PC-3 (cell line): Measurements from ENCODE around the gene DDX52. TPM values are rescaled to one million over a fixed set of nuclear protein-coding genes. Genes with fewer than 3 reads are reported as not detected.
A peak's percentile ranks its signal among the peaks of the same experiment; 100 is the strongest.

ENCODE experiments used
- ATAC-seq: fragments of 200-7000 bp; cut with Tn5 transposase; 2 replicates; pipeline ENCODE4 v1.9.1; 2020; ENCODE audit warnings: mild to moderate bottlenecking, moderate library complexity
- BruUV-seq: library from RNA; stranded (reverse); fragments of 400-500 nt; replicated peaks from 2 replicates; lab custom pipeline; 2021; lab: Mats Ljungman, UMichigan
- CTCF ChIA-PET: fragments of 300-600 bp; sonication (Branson Sonifier 250); formaldehyde crosslinking; loops from one replicate; lab custom pipeline; 2022; ENCODE audit warnings: antibody characterized with exemption; lab: Charles Lee
- POLR2A ChIA-PET: fragments of 300-600 bp; sonication (Branson Sonifier 250); formaldehyde crosslinking; loops from one replicate; lab custom pipeline; 2022; ENCODE audit warnings: antibody characterized with exemption; ENCODE audit not compliant: unreplicated experiment; lab: Charles Lee
- DNase-seq: peaks from one replicate; pipeline ENCODE4 v3.0.0-alpha.2; 2015
- H2AFZ ChIP-seq: fragments of 300-600 bp; sonication (generic); 2 replicates; pipeline ENCODE4 v1.6.0; 2016; ENCODE audit warnings: antibody characterized with exemption, low read length
- H3F3A ChIP-seq: fragments of 300-600 bp; sonication (generic); one replicate; pipeline ENCODE4 v1.6.0; 2017; ENCODE audit warnings: antibody characterized with exemption, low read length, control low read depth, mild to moderate bottlenecking; ENCODE audit not compliant: unreplicated experiment
- H3K27ac ChIP-seq: fragments of 300-600 bp; sonication (generic); 2 replicates; pipeline ENCODE4 v1.5.1; 2016; ENCODE audit warnings: mild to moderate bottlenecking, low read length
- H3K27me3 ChIP-seq: fragments of 300-600 bp; sonication (generic); 2 replicates; pipeline ENCODE4 v1.6.1; 2016; ENCODE audit warnings: low read length, mixed read lengths
- H3K36me3 ChIP-seq: fragments of 300-600 bp; sonication (generic); 2 replicates; pipeline ENCODE4 v1.6.1; 2016; ENCODE audit warnings: low read depth, mixed run types, low read length, mixed read lengths
- H3K4me1 ChIP-seq: fragments of 300-600 bp; sonication (generic); 2 replicates; pipeline ENCODE4 v1.5.1; 2016; ENCODE audit warnings: low read length; ENCODE audit not compliant: insufficient read depth
- H3K4me2 ChIP-seq: fragments of 300-600 bp; sonication (generic); 2 replicates; pipeline ENCODE4 v1.6.0; 2016; ENCODE audit warnings: low read length
- H3K4me3 ChIP-seq: fragments of 300-600 bp; sonication (generic); 2 replicates; pipeline ENCODE4 v1.5.1; 2016; ENCODE audit warnings: mild to moderate bottlenecking, low read length, mixed read lengths
- H3K79me2 ChIP-seq: fragments of 300-600 bp; sonication (generic); 2 replicates; pipeline ENCODE4 v1.6.1; 2017; ENCODE audit warnings: low read length, mixed read lengths
- H3K9ac ChIP-seq: fragments of 300-600 bp; sonication (generic); 2 replicates; pipeline ENCODE4 v1.6.0; 2016; ENCODE audit warnings: mild to moderate bottlenecking, low read length
- H3K9me2 ChIP-seq: fragments of 300-600 bp; sonication (generic); replicated peaks from 2 replicates; pipeline ENCODE4 v1.6.1; 2016; ENCODE audit warnings: mixed run types, low read length, mixed read lengths
- H3K9me3 ChIP-seq: fragments of 300-600 bp; sonication (generic); 2 replicates; pipeline ENCODE4 v1.6.1; 2016; ENCODE audit warnings: low read length, mixed read lengths
- H4K20me1 ChIP-seq: fragments of 300-600 bp; sonication (generic); 2 replicates; pipeline ENCODE4 v1.6.1; 2016; ENCODE audit warnings: low read length, mixed read lengths
- EZH2 ChIP-seq: fragments of 300-600 bp; sonication (generic); IDR thresholded peaks from one replicate; pipeline ENCODE4 v1.6.1; 2017; ENCODE audit warnings: antibody characterized with exemption, mild to moderate bottlenecking, low read length; ENCODE audit not compliant: unreplicated experiment
- EZH2phosphoT487 ChIP-seq: fragments of 300-600 bp; sonication (generic); IDR thresholded peaks from 2 replicates; pipeline ENCODE4 v1.6.1; 2018; ENCODE audit warnings: mild to moderate bottlenecking, antibody characterized with exemption, low read length, borderline replicate concordance
- intact Hi-C: fragments of 100-400 bp; cut with micrococcal nuclease; formaldehyde crosslinking; loops from 2 replicates; pipeline ENCODE4 v1.9.0; 2023
- total RNA-seq: library from RNA; depleted of rRNA; stranded (reverse); fragments of >200 nt; gene quantifications from 2 replicates; pipeline ENCODE4 v1.2.3, GENCODE V29; 2014
- TF ChIP-seq, protein P1 (sequence below): fragments of 300-600 bp; sonication (generic); conservative IDR thresholded peaks from 2 replicates; pipeline ENCODE4 v1.5.1; 2017; ENCODE audit warnings: antibody characterized with exemption, low read depth, mild to moderate bottlenecking, low read length

DDX52 gene
- total RNA-seq, 1 experiment from 2014 or later, result 12.5 TPM

DNA sequence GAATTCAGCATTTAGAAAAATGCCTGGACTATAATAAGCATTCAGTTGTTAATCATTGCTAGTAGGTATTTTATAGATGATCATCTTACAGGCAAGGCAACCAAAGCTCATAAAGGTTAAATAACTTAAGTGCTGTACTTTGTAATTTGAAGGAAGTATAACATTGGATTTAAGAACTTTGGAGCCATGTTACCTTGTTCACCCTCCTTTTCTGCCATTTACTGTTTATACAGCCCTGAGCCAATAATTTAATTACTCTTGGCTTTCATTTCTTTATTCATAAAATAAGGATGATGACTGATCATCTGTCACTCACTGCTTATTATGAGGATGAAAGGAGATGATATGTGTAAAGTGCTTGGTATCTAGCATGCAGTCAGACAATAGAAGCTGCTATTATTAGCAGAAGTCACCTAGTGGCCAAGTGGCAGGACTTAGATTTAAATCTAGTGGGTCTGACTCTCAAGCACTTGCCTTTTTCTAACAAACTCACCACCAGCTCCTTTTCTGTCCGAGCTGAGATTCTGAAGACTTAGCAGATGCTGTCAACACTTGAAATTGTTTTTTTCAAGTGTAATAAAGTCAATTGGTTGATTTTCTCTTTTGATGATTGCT is 18.3 kb upstream of the DDX52 start:
- POLR2A ChIA-PET, result no interaction called here
- H3K36me3 ChIP-seq, result no peaks in the 10 kb centered on the region

GRCh38 chr17:37659925-37660324 is 16.7 kb upstream of the DDX52 start:
- TF ChIP-seq EZH2phosphoT487 (no peak), EZH2 (no peak)
- TF ChIP-seq, protein P1, sequence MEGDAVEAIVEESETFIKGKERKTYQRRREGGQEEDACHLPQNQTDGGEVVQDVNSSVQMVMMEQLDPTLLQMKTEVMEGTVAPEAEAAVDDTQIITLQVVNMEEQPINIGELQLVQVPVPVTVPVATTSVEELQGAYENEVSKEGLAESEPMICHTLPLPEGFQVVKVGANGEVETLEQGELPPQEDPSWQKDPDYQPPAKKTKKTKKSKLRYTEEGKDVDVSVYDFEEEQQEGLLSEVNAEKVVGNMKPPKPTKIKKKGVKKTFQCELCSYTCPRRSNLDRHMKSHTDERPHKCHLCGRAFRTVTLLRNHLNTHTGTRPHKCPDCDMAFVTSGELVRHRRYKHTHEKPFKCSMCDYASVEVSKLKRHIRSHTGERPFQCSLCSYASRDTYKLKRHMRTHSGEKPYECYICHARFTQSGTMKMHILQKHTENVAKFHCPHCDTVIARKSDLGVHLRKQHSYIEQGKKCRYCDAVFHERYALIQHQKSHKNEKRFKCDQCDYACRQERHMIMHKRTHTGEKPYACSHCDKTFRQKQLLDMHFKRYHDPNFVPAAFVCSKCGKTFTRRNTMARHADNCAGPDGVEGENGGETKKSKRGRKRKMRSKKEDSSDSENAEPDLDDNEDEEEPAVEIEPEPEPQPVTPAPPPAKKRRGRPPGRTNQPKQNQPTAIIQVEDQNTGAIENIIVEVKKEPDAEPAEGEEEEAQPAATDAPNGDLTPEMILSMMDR, result no peak
- no peak overlapping the region for H3K27ac ChIP-seq
- intact Hi-C loops, result no loop called here
- no peaks in the 10 kb centered on the region for H3K36me3 ChIP-seq
- H2AFZ ChIP-seq, result no peak overlapping the region
- H3K4me3 ChIP-seq, result no peak overlapping the region
- no peaks in the 10 kb centered on the region for H3K4me1 ChIP-seq
- H3F3A ChIP-seq, result no peaks in the 10 kb centered on the region
- no peaks in the 10 kb centered on the region for H3K79me2 ChIP-seq
- no peak overlapping the region for H3K4me2 ChIP-seq
- BruUV-seq, result no TSS peak
- no peak for DNase-seq
- H3K9me3 ChIP-seq, result no peaks in the 10 kb centered on the region
- ATAC-seq, result no peak
- ChIA-PET CTCF (no interaction called here), POLR2A (no interaction called here)
- no peak overlapping the region for H3K9ac ChIP-seq
- H3K9me2 ChIP-seq, result no peaks in the 10 kb centered on the region
- H4K20me1 ChIP-seq, result no peaks in the 10 kb centered on the region
- no peaks in the 10 kb centered on the region for H3K27me3 ChIP-seq

More for the DNA sequence above, 18.3 kb upstream of the DDX52 start:
- Histone ChIP-seq H4K20me1 (no peaks in the 10 kb centered on the region), H3K27me3 (no peaks in the 10 kb centered on the region), H3K4me1 (no peaks in the 10 kb centered on the region), H2AFZ (no peak overlapping the region), H3K9me3 (no peaks in the 10 kb centered on the region), H3K79me2 (no peaks in the 10 kb centered on the region), H3F3A (no peaks in the 10 kb centered on the region), H3K9me2 (no peaks in the 10 kb centered on the region), H3K4me2 (no peak overlapping the region), H3K27ac (no peak overlapping the region), H3K9ac (no peak overlapping the region), H3K4me3 (no peak overlapping the region)
- no peak for DNase-seq
- intact Hi-C loops, result no loop called here
- TF ChIP-seq EZH2phosphoT487 (no peak), EZH2 (no peak)
- TF ChIP-seq, protein P1, result no peak
- CTCF ChIA-PET, result no interaction called here
- peak; percentile 56 for ATAC-seq
- BruUV-seq, result no TSS peak

GRCh38 chr17:37657202-37657601 is 14.0 kb upstream of the DDX52 start:
- H2AFZ ChIP-seq, result no peak overlapping the region
- no peaks in the 10 kb centered on the region for H3K79me2 ChIP-seq
- CTCF ChIA-PET, result interaction anchor here (0.7 kb wide), 1 partner anchor 15 kb away, joined by 3 read pairs; no protein-coding TSS in a partner anchor
- H4K20me1 ChIP-seq, result no peaks in the 10 kb centered on the region
- no peak overlapping the region for H3K4me3 ChIP-seq
- no peak overlapping the region for H3K9ac ChIP-seq
- H3K36me3 ChIP-seq, result no peaks in the 10 kb centered on the region
- H3K9me2 ChIP-seq, result no peaks in the 10 kb centered on the region
- POLR2A ChIA-PET, result no interaction called here
- DNase-seq (no peak), ATAC-seq (no peak)
- no peaks in the 10 kb centered on the region for H3K4me1 ChIP-seq
- no peak overlapping the region for H3K27ac ChIP-seq
- intact Hi-C loops, result no loop called here
- H3F3A ChIP-seq, result no peaks in the 10 kb centered on the region
- TF ChIP-seq, protein P1, result no peak
- no peaks in the 10 kb centered on the region for H3K9me3 ChIP-seq
- H3K27me3 ChIP-seq, result no peaks in the 10 kb centered on the region
- BruUV-seq, result no TSS peak
- no peak overlapping the region for H3K4me2 ChIP-seq
